Right kidney (tissue), 1 donor: Measurements from ENCODE around the gene FAM234A.

Source experiments
- DNase-seq: peaks from one replicate; pipeline ENCODE4 v3.0.0-alpha.2; 2016

Gene FAM234A

DNA sequence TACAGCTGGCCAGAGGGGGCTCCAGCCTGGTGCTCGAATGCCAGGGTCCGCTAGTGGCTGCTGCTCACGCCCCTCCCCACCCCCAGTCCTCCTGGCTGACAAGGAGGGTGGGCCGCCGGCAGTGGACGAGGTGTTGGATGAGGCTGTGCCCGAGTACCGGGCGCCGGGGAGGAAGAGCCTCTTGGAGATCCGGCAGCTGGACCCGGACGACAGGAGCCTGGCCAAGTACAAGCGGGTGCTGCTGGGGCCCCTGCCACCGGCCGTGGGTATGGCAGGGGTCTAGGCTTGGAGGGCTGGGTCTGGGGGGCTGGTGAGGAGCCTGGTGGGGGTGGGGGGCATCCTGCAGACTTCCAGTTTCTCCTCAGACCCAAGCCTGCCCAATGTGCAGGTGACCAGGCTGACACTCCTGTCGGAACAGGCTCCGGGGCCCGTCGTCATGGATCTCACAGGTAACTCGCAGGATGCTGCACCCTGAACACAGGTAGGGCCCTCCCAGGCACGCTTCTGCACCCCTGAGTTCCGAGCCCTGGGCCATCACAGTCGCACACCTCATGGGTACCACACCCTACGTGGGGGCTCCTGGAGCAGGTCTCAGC lies 47.1 kb downstream of the FAM234A start:
- DNase-seq, result no peak

DNA sequence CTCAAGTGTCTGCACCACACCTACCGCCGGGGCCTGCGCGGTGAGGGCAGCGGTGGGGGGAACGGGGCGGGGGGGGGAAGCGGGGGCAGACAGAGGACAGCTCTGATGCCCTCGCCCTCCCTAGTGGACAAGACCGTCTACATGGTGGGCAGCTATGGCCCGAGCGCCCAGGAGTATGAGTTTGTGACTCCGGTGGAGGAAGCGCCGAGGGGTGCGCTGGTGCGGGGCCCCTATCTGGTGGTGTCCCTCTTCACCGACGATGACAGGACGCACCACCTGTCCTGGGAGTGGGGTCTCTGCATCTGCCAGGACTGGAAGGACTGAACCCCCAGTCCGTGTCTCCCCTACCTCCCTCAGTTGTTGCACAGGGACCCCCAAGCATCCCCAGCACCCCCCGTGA lies 47.9 kb downstream of the FAM234A start:
- DNase-seq, result no peak

DNA sequence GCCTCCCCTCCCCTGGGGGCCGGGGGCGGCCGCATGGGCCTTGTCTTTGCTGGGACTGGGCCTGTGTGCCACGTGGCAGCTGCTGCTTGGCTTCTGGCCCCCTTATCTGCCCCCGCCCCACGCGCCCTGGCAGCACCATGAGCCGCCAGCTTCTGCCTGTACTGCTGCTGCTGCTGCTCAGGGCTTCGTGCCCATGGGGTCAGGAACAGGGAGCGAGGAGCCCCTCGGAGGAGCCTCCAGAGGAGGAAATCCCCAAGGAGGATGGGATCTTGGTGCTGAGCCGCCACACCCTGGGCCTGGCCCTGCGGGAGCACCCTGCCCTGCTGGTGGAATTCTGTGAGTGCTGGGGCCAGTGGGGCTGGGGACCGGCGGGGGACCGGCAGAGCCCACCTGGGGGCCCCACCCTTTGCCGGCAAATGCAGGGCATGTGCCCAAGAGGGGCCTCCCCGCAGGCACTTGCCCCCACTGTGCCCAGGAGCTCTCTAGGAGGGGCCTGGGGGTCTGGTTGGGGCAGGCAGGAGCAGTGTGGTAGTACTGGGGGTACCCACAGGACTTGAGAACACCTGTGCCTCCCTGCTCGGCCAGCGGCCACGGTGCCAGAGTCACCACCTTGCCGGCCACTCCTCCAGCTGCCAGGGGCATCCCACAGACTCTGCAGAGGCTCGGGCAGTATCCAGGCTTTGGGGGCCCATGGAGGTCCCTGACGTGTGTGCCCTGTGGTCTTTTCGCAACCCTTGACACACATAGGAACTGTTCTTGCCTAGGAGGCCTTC lies 48.6 kb downstream of the FAM234A start, which contains the start of gene PDIA2:
Gene PDIA2 (plus strand): TSS at position 132 of the 773 bp plus-strand sequence. CDS start 6 bp downstream, at position 138.
- no peak for DNase-seq

DNA sequence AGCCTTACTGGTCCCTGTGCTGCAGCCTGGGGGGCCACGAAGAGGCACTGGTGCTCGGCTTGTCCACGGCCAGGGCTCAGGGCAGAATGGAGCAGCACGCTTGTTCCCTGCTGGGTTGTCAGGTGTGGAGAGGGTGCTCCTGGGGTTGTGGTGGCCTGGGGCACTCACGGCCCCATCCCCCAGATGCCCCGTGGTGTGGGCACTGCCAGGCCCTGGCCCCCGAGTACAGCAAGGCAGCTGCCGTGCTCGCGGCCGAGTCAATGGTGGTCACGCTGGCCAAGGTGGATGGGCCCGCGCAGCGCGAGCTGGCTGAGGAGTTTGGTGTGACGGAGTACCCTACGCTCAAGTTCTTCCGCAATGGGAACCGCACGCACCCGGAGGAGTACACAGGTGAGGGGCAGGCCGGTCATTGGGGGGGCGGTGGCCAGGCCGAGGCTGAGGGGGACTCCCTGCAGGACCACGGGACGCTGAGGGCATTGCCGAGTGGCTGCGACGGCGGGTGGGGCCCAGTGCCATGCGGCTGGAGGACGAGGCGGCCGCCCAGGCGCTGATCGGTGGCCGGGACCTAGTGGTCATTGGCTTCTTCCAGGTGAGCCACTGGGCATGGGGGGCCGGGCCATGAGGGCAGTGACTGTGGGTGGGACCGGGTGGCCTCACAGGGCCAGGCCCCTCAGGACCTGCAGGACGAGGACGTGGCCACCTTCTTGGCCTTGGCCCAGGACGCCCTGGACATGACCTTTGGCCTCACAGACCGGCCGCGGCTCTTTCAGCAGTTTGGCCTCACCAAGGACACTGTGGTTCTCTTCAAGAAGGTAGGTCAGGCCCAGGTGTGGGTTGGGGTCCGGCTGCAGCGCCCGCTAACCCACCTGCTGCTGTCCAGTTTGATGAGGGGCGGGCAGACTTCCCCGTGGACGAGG lies 49.8 kb downstream of the FAM234A start:
- no peak for DNase-seq

DNA sequence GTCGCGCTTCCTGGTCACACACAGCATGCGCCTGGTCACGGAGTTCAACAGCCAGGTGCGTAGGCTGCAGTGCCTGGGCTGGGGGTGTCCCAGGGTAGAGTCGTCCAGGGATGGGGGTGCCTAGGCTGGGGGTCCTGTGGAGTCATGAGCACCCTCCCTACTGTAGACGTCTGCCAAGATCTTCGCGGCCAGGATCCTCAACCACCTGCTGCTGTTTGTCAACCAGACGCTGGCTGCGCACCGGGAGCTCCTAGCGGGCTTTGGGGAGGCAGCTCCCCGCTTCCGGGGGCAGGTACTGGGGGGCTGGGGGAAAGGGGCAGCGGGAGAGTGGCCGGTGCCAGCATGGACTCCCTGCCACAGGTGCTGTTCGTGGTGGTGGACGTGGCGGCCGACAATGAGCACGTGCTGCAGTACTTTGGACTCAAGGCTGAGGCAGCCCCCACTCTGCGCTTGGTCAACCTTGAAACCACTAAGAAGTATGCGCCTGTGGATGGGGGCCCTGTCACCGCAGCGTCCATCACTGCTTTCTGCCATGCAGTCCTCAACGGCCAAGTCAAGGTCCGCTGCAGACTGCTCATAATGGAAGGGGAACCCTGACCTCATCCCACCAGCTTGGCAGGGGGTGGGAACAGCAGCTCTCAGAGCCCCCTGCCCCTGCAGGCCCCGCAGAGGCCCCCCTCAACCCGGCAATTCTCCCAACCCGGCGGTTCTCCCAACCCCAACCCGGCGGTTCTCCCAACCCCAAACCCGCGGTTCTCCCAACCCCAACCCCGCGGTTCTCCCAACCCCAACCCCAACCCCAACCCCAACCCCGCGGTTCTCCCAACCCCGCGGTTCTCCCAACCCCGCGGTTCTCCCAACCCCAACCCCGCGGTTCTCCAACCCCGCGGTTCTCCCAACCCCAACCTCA lies 50.8 kb downstream of the FAM234A start:
- DNase-seq, result no peak

DNA sequence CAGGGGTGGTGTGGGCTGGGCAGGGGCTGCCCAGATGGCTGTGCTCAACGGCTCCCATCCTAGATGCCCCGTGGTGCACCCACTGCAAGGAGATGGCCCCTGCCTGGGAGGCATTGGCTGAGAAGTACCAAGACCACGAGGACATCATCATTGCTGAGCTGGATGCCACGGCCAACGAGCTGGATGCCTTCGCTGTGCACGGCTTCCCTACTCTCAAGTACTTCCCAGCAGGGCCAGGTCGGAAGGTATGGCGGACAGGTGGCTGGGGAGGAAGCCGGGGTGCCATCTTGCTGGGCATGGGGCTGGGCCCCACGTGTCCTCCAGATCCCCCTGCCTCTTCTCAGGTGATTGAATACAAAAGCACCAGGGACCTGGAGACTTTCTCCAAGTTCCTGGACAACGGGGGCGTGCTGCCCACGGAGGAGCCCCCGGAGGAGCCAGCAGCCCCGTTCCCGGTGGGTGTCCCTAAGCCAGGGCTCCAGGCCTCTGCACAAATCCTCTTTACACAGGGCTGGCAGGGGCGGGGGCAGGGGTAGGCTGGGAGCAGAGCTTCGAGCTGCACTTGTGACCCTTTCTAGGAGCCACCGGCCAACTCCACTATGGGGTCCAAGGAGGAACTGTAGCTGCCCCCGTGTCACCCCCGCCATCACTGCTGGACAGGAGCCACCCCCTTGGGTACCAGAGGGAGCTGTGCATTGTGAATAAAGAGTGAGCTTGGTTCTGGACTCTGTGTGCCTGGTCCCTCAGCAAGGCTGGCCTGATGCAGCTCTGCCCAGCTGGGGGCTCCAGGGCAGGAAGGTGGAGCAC lies 52.1 kb downstream of the FAM234A start:
- no peak for DNase-seq

DNA sequence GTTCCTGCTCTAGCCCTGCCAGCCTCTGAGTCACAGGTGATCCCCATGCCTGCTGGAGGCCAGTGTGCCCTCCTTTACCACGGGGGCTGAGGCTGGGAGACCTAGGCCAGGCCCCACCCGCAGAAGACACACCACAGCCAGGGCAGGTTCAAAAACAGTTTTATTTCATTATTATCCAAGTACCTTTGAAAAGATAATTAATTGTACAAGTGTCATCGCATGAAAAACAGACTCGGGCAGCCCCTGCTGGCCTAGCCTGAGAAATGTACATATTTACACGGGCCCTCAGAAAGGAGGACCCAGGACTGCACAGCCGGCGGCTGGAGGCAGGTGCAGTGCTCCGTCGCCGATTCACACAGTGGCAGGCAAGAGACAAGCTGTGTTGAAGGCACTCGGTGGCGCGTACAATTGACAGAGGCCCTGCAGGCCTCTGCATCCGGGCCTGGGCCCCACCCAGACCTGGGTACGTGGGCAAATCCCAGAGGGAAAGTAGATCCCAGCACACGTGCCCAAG lies 52.7 kb downstream of the FAM234A start:
- DNase-seq, result no peak

DNA sequence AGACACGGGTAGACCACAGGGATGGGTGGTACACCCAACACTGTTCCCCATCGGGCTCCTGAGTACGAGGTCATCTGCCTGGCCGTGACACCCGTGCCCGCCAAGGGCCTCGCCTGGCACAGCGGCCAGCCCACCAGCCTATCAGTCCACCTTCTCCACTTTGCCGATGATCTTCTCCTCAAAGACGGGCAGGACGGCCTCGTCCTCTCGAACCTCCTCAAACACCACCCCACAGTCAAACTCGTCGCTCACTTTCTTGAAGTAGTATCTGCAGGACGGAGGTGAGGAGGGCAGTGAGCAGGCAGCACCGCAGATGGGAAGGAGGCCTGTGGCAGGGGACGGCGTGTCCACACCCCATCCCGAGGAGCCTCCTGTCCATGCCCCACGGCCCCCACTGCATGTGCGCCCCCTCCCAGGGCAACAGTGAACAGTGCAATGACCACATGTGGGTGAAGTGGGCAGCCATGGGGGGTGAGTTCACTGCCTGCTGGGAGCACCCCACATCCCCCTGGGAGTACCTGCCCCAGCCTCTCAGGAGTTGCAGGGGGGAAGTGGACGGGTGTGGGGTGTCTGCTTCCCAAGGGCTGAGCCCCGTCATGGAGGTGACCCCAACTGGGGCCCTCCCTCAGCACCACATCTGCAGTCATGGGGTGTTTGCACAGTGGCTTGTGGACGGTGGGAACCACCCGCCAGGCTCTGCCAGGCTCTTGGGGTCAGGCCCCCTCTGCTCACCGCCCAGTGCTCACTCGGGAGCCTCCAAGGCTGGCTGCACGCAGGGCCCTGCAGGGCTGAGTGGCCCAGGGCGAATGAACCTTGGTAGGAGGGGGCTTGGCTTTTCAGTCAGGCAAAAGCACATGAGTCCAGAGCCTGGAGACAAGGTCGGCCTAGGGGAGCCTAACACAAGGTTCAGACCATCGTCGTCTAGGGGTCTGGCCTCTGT lies 53.6 kb downstream of the FAM234A start:
- DNase-seq, result no peak

DNA sequence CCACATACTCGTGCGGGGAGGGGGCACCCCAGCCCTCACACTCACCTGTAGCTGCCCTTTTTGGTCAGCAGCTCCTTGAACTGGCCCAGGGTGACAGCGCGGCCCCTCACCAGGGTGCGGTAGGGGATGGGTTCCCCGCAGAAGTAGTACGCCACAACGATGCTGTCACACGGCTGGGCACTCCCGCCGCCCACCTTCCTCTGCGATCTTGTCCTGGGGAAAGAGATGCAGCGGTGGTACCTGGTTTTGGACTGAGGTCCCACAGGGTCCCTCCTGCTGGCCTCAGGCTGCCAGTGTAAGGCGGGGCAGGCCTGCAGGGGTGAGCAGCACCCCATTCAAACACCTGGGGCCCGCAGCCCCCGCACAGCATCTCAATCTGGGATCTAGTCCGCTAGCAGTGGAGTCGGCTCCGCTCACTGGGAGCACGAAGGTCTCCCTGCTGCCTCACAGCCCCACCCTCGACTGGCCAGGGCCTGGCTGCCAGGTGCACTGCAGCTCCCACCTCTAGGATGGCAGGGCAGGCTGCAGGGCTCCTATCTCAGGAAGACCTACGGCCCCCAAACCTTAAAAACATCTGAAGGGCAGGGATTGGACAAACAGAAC lies 54.9 kb downstream of the FAM234A start:
- DNase-seq, result no peak

DNA sequence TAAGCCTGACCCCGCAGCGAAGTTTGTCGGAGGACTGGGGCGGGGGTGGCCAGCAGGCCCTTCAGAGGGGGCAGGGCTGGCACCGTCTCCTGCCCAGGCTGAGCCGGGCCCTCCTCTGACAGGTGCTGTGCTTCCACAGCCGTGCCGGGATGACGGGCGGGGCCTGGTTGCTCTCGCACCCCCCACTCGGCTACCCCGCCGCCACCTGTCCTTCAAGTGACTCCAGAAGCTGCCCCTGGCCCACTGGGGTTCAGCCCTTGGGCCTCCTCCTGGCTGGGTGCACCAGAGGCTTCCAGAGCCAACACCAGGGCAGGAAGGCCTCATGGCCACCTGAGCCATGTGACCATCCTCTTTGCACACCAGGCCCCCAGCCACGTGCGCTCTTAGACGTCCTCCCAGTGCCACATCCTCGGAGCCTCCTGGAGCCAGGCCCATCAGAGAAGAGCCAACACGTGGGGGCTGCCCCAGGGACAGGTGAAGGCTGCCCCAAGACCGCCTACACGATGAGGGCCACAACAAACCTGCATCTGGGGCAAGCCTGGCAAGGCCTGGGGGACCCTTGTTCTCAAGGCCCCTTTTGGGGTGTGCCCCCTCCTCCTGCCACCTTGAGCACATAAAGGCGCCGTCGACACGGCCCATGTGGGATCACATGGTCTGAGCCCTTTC lies 55.5 kb downstream of the FAM234A start:
- DNase-seq, result no peak

DNA sequence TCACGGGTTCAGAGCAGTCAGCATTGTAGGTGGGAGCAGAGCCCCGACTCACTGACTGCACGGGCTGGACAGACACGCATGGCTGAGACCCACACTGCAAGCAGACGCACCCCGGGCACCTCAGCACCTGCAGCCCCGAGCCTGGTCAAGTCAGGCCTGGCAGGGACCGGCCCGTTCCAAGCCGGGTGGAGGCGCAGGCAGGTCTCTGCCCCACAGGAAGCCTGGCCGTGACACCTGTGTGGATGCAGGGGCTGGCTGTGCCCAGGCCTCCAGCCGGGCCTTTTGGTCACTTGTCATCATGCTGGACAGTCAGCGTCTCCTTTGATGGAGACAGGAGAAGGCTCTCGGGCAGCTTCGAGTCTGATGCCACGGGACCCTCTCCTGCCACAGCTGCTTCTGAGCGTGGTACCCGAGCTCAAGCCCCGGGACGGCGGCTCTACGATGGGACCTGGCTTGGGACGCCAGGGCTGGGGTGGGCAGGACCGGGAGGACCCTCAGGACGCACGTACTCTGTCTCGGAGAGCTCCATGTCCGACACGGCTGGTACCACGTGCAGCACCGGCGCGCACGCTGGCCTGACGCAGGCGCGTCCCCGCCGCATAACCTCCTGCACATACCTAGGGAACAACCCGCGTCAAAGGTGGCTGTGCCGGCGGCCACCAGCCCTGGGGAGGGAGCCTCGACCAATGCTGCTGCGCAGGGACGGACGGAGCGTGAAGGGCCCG lies 56.2 kb downstream of the FAM234A start:
- DNase-seq, result no peak

DNA sequence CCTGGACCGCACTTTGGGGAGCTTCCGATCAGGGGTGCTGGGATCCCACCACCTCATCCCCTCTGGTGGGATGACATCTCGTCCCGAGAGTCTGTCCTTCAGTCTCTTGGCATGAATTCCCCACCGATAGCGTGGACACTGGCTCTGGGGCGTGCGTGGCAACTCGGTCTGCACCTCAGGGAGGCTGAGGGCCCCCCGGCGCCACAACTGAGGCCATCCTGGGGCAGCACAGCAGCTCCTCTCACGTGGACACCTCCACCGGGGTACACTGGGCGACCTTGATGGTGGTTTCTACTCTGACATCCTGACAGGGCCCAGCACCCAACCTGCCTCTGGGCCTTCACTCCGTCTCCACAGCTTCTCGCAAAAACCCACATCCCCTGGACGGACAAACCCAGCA lies 56.9 kb downstream of the FAM234A start:
- no peak for DNase-seq

DNA sequence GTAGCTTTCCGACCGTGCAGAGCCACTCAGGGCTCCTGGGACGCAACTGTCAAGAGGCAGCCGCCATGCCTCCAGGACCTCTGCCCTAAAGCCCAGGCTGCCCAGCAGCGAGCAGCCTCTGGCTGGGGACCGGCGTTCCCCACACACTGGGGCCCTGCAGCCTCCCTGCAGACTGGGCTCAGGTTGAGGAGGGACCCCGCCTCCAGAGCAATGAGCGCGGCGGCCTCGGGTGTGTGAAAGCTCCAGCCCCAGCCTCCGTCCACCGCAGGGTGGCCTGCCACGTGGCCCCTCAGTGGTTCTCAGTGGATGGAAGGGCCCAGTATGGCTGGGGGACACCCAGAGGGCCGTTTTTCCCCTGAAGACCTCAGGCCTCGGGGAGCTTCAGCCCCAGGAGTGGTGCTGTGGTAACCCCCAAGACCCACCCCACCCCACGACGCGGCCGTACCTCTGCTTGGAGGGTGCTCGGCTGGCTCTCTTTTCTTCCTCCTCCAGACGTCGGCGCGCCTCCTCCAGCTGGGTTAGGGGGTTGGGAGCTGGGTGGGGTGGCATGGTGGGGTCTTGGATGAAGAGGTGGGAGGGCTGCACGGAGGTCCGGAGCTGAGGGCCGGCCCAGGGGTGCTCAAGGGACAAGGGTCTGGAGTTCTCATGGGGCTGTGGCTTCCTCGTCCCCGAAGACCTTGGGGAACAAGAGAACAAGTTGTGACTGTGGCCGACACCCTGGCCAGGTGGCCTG lies 58.6 kb downstream of the FAM234A start:
- DNase-seq, result no peak

DNA sequence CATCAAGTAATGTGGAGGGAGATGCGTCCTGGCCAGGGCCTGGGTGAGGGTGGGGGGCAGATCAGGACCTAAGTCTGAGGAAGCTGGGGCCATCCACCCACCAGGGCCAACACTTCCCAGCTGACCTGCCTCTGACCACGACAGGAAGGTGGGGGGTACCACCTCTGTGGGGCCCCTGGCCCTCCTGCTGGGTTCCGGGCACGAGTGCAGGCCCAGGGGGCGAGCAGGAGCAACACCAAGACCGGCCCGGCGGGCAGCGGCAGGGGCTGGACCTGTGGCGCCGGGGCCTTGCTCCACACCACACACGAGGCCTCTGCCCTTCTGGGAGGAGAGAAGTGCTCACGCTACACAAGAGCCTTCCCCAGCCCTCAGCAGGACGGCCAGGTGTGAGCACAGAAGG lies 61.7 kb downstream of the FAM234A start:
- DNase-seq, result no peak

DNA sequence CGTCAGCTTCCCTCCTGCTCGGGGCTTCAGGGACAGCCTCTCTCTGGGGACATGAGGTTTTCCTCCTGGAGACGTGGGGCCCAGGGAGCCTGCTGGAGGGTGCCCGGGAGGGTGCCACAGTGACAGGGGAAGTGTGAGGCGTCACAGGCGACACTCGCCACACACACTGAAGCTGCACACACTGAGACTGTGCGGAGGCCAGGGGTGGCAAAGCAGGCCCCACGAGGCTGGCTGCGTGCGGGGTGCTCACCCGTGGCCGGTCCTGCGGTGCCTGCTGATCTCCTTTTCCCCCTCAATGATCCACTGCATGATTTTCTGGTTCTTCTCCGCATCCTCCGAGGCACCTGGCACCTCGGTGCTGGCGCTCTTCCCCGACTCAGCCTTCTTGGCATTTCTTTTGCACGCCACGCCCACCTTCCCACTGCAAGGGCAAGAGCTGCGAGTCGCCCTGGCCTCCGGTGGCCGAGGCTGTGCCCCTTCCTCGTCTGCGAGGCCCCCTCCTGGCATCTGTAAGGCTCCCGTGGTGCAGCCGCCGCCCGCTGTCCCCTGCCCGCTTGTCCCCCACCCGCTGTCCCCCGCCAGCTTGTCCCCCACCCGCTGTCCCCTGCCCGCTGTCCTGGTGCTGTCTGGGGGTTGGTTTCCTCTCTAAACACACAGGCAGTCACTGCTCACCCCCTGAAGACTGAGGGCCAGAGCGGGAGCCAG lies 62.3 kb downstream of the FAM234A start:
- DNase-seq, result no peak

DNA sequence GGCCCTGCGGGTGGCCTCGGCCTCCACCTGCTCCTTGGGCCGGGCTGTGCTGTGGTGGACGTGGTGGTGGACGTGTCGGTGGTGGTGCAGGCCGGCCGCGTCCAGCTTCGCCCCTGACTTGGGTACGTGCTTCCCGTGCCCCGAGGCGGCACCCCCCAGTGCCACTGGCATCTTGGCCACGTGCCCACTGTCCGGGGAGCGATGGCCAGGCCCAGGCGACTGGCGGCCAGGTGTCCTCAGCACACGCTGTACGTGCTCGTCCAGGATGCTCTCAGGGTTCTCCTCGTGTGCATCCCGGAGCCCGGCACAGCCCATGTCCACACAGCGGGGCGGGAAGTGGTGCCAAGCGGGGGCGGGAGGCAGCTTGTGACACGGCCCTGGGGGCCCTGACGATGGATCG lies 63.2 kb downstream of the FAM234A start:
- no peak for DNase-seq

DNA sequence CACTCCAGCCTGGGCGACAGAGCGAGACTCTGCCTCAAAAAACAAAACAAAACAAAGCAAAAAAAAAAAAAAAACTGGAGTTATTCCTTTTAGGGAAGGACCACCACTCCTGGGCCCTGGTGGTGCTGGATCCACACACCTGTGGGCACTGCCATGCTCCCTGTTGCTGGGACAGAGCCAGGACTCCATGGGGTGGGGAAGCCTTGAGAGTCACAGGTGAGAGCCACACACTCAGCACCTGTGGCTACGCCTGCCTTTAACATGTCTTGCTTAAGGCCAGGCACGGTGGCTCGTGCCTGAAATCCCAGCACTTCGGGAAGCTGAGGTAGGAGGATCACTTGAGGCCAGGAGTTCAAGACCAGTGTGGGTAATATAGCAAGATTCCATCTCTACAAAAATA lies 66.6 kb downstream of the FAM234A start:
- no peak for DNase-seq
